ENCODE measurements around the gene IQCK.

Gene IQCK

DNA sequence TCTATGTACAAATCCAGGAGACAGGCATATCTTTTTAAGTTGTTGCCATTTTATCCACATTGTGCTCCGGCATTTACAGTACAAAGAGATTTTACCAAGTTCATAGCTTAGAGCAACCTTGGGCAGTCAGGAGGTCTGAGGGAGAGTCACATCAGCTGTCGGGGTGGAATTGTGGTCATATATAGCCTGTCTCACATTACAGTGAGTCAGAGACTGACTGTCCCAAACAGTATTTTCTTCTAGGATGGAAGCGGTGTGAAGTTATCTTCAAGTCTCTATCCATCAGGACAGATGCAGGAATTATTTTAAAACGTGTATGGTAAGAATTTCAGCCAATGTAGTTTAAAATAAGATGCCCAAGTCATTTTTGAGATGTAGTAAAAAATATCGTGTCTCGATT is 113.6 kb downstream of the IQCK start:
- Histone ChIP-seq H3K27ac (ENCODE audit: extremely low read depth, low read depth, low read length) (no peak overlapping the region), H3K4me1 (ENCODE audit: control insufficient read depth, insufficient read depth, low read length) (no peaks in the 10 kb centered on the region), H3K36me3 (ENCODE audit: control insufficient read depth in 2 of 2, insufficient read depth in 1 of 2, low read length in 2 of 2) (no peaks in the 10 kb centered on the region), H3K4me3 (ENCODE audit: low read depth, low read length) (no peak overlapping the region), H3K9me3 (ENCODE audit: control insufficient read depth, insufficient read depth, low read depth, low read length) (no peaks in the 10 kb centered on the region)
- CTCF ChIA-PET: interaction anchor here (0.6 to 1.7 kb wide), 2 partner anchors 9 to 1826 kb away, joined by 3 to 6 read pairs; no protein-coding TSS in a partner anchor
- TF ChIP-seq ZNF600 (tag by site-specific recombination; IDR thresholded peaks at IDR 0.05) (peak; percentile 84), IKZF3 (tag by site-specific recombination; IDR thresholded peaks at IDR 0.05) (no peak)
- POLR2A ChIA-PET: no interaction called here

DNA sequence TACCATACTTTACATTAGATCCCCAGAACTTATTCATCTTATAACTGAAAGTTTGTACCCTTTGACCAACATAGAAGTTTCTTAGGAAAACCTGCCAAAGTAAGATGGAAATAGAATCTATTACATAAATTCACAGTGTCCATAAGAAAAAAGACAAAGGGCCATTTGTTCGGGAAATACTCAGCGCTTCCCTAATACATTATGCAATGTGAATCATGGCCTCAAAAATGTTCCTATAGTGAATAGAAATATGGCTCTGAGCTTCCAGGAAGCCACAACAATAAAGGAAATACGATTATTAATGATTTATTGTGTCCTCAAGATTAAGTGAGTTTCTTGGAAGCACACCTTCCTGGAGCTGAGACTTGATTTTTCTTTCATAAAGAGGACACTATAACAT is 115.1 kb downstream of the IQCK start:
- no peaks in the 10 kb centered on the region for H3K9me3 ChIP-seq (ENCODE audit: control insufficient read depth, insufficient read depth, low read depth, low read length)
- CTCF ChIA-PET: no interaction called here
- no peaks in the 10 kb centered on the region for H3K4me1 ChIP-seq (ENCODE audit: control insufficient read depth, insufficient read depth, low read length)
- no peak overlapping the region for H3K27ac ChIP-seq (ENCODE audit: extremely low read depth, low read depth, low read length)
- POLR2A ChIA-PET: no interaction called here
- no peak overlapping the region for H3K4me3 ChIP-seq (ENCODE audit: low read depth, low read length)
- H3K36me3 ChIP-seq (ENCODE audit: control insufficient read depth in 2 of 2, insufficient read depth in 1 of 2, low read length in 2 of 2): no peaks in the 10 kb centered on the region
- no peak for TF ChIP-seq ZFP37 (tag by site-specific recombination; IDR thresholded peaks at IDR 0.05)
- no peak for TF ChIP-seq ZNF785 (tag by site-specific recombination; IDR thresholded peaks at IDR 0.05)
- TF ChIP-seq ZNF549 (tag by site-specific recombination; IDR thresholded peaks at IDR 0.05): no peak
- no peak for TF ChIP-seq ZFP41 (tag by site-specific recombination; IDR thresholded peaks at IDR 0.05; ENCODE audit: borderline replicate concordance)
- no peak for TF ChIP-seq ZNF175 (tag by site-specific recombination; IDR thresholded peaks at IDR 0.05)
- no peak for TF ChIP-seq GFI1B (tag by site-specific recombination; IDR thresholded peaks at IDR 0.05)
- TF ChIP-seq, protein P1, sequence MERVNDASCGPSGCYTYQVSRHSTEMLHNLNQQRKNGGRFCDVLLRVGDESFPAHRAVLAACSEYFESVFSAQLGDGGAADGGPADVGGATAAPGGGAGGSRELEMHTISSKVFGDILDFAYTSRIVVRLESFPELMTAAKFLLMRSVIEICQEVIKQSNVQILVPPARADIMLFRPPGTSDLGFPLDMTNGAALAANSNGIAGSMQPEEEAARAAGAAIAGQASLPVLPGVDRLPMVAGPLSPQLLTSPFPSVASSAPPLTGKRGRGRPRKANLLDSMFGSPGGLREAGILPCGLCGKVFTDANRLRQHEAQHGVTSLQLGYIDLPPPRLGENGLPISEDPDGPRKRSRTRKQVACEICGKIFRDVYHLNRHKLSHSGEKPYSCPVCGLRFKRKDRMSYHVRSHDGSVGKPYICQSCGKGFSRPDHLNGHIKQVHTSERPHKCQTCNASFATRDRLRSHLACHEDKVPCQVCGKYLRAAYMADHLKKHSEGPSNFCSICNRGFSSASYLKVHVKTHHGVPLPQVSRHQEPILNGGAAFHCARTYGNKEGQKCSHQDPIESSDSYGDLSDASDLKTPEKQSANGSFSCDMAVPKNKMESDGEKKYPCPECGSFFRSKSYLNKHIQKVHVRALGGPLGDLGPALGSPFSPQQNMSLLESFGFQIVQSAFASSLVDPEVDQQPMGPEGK (tag by site-specific recombination; IDR thresholded peaks at IDR 0.05): no peak
- TF ChIP-seq, protein P2, sequence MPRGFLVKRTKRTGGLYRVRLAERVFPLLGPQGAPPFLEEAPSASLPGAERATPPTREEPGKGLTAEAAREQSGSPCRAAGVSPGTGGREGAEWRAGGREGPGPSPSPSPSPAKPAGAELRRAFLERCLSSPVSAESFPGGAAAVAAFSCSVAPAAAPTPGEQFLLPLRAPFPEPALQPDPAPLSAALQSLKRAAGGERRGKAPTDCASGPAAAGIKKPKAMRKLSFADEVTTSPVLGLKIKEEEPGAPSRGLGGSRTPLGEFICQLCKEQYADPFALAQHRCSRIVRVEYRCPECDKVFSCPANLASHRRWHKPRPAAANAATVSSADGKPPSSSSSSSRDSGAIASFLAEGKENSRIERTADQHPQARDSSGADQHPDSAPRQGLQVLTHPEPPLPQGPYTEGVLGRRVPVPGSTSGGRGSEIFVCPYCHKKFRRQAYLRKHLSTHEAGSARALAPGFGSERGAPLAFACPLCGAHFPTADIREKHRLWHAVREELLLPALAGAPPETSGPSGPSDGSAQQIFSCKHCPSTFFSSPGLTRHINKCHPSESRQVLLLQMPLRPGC (tag by site-specific recombination; IDR thresholded peaks at IDR 0.05): no peak
- no peak for TF ChIP-seq ZNF24 (tag by site-specific recombination; IDR thresholded peaks at IDR 0.05)
- TF ChIP-seq KLF16 (tag by site-specific recombination; IDR thresholded peaks at IDR 0.05): no peak
- TF ChIP-seq GLIS2 (tag by site-specific recombination; IDR thresholded peaks at IDR 0.05): no peak

DNA sequence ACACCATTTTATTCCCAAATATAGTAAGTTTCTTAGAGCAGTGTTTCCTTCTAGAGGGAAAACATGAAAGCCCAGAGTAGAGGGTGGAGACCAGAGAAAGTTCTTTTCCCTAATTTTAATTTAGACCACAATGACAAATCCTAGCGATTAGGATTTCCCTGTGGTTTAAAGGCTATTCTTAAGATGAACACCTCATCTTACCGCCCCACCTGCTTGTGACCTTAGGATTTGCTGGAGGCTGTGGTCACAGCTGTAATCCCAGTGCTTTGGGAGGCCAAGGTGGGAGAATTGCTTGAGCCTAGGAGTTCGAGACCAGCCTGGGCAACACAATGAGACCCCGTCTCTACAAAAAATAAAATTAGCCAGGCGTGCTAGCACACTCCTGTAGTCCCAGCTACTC is 115.5 kb downstream of the IQCK start:
- no peaks in the 10 kb centered on the region for H3K4me1 ChIP-seq (ENCODE audit: control insufficient read depth, insufficient read depth, low read length)
- ChIA-PET POLR2A (no interaction called here), CTCF (no interaction called here)
- no peak overlapping the region for H3K27ac ChIP-seq (ENCODE audit: extremely low read depth, low read depth, low read length)
- H3K36me3 ChIP-seq (ENCODE audit: control insufficient read depth in 2 of 2, insufficient read depth in 1 of 2, low read length in 2 of 2): no peaks in the 10 kb centered on the region
- no peaks in the 10 kb centered on the region for H3K9me3 ChIP-seq (ENCODE audit: control insufficient read depth, insufficient read depth, low read depth, low read length)
- H3K4me3 ChIP-seq (ENCODE audit: low read depth, low read length): no peak overlapping the region
- TF ChIP-seq ZNF837 (tag by site-specific recombination; IDR thresholded peaks at IDR 0.05): no peak
- TF ChIP-seq ZFP41 (tag by site-specific recombination; IDR thresholded peaks at IDR 0.05; ENCODE audit: borderline replicate concordance): no peak
- TF ChIP-seq ZNF169 (tag by site-specific recombination; IDR thresholded peaks at IDR 0.05): no peak
- no peak for TF ChIP-seq KLF1 (tag by site-specific recombination; IDR thresholded peaks at IDR 0.05)
- no peak for TF ChIP-seq ZNF596 (tag by site-specific recombination; IDR thresholded peaks at IDR 0.05)
- TF ChIP-seq ZNF624 (tag by site-specific recombination; IDR thresholded peaks at IDR 0.05): no peak
- no peak for TF ChIP-seq ZFP69B (tag by site-specific recombination; IDR thresholded peaks at IDR 0.05)
- no peak for TF ChIP-seq ZNF214 (tag by site-specific recombination; IDR thresholded peaks at IDR 0.05; ENCODE audit: borderline replicate concordance)
- no peak for TF ChIP-seq ZSCAN23 (tag by site-specific recombination; IDR thresholded peaks at IDR 0.05)
- no peak for TF ChIP-seq ZNF473 (tag by site-specific recombination; IDR thresholded peaks at IDR 0.05)
- TF ChIP-seq ZNF600 (tag by site-specific recombination; IDR thresholded peaks at IDR 0.05): no peak
- no peak for TF ChIP-seq TCF7L2 (IDR thresholded peaks at IDR 0.05; ENCODE audit: borderline replicate concordance, low read depth, low read length)
- TF ChIP-seq ZNF184 (tag by site-specific recombination; IDR thresholded peaks at IDR 0.05): no peak

All from HEK293 (cell line).